ENCODE measurements around the gene SLC8A3.

Gene SLC8A3

DNA sequence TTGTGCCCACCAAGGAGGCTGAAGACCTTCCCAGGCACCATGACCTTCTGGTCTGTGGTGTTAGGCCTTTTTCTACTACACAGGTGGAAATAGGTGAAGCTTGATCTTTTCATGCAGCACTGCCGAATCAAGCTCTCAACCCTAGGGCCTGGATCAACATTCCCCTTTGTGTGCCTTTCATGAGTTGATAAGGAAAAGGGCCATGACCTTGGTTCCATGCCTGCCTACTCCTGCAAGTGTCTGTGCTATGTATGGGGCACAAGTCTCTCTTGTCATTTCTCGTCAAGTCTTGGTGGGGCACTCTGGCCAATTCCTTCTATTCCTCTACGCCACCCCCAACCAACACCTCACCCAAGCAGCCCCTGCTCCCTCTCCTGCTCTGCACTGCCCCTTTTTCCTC, 154.5 kb downstream of the SLC8A3 start:
- Histone ChIP-seq H3K27me3 (ENCODE audit: low read depth, low read length) (no peaks in the 10 kb centered on the region), H3K4me2 (ENCODE audit: low read length) (no peak overlapping the region), H3K9me3 (ENCODE audit: insufficient read depth, low read length) (no peaks in the 10 kb centered on the region), H3K36me3 (replicated peaks; ENCODE audit: low read depth, low read length) (no peaks in the 10 kb centered on the region), H3K4me3 (ENCODE audit: low read length) (no peak overlapping the region), H3K4me1 (ENCODE audit: low read length) (no peaks in the 10 kb centered on the region), H4K20me1 (ENCODE audit: insufficient read depth, low read length) (no peaks in the 10 kb centered on the region), H3K27ac (ENCODE audit: low read length) (no peak overlapping the region), H3K79me2 (ENCODE audit: low read length) (no peaks in the 10 kb centered on the region), H2AFZ (ENCODE audit: low read depth, low read length) (no peak overlapping the region), H3K9ac (ENCODE audit: low read length) (no peak overlapping the region)
- no peak for TF ChIP-seq EZH2phosphoT487 (IDR thresholded peaks at IDR 0.05; ENCODE audit: low read depth)
- TF ChIP-seq, protein P1, sequence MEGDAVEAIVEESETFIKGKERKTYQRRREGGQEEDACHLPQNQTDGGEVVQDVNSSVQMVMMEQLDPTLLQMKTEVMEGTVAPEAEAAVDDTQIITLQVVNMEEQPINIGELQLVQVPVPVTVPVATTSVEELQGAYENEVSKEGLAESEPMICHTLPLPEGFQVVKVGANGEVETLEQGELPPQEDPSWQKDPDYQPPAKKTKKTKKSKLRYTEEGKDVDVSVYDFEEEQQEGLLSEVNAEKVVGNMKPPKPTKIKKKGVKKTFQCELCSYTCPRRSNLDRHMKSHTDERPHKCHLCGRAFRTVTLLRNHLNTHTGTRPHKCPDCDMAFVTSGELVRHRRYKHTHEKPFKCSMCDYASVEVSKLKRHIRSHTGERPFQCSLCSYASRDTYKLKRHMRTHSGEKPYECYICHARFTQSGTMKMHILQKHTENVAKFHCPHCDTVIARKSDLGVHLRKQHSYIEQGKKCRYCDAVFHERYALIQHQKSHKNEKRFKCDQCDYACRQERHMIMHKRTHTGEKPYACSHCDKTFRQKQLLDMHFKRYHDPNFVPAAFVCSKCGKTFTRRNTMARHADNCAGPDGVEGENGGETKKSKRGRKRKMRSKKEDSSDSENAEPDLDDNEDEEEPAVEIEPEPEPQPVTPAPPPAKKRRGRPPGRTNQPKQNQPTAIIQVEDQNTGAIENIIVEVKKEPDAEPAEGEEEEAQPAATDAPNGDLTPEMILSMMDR (IDR thresholded peaks at IDR 0.05; ENCODE audit: low read depth, low read length) = no peak

DNA sequence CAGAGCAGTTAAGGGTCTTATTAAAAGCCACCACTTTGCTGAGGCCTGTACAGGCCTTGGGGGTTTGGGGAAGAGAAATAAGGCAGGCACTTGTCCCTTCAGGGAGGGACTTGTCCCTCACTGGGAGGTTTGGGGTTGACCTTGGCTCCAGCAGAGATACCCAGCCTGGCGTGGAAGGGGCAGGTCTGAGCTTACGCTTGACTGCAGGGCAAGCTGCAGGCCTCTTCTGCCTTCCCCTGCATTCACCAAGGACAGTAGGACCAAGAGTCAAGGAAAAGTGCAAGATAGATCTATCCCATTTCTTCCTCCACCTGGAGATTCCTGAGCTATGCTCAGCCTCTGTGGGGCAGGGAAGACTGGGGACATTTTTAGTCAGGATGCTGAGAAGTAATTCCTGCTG, 155.2 kb downstream of the SLC8A3 start:
- H3K4me2 ChIP-seq (ENCODE audit: low read length) = no peak overlapping the region
- no peak for TF ChIP-seq EZH2phosphoT487 (IDR thresholded peaks at IDR 0.05; ENCODE audit: low read depth)
- TF ChIP-seq, protein P1 (IDR thresholded peaks at IDR 0.05; ENCODE audit: low read depth, low read length) = no peak
- no peaks in the 10 kb centered on the region for H3K9me3 ChIP-seq (ENCODE audit: insufficient read depth, low read length)
- no peak overlapping the region for H3K27ac ChIP-seq (ENCODE audit: low read length)
- H3K4me3 ChIP-seq (ENCODE audit: low read length) = no peak overlapping the region
- no peaks in the 10 kb centered on the region for H3K4me1 ChIP-seq (ENCODE audit: low read length)
- H3K27me3 ChIP-seq (ENCODE audit: low read depth, low read length) = no peaks in the 10 kb centered on the region
- H4K20me1 ChIP-seq (ENCODE audit: insufficient read depth, low read length) = no peaks in the 10 kb centered on the region
- H3K79me2 ChIP-seq (ENCODE audit: low read length) = no peaks in the 10 kb centered on the region
- H2AFZ ChIP-seq (ENCODE audit: low read depth, low read length) = no peak overlapping the region
- H3K36me3 ChIP-seq (replicated peaks; ENCODE audit: low read depth, low read length) = no peaks in the 10 kb centered on the region
- no peak overlapping the region for H3K9ac ChIP-seq (ENCODE audit: low read length)

DNA sequence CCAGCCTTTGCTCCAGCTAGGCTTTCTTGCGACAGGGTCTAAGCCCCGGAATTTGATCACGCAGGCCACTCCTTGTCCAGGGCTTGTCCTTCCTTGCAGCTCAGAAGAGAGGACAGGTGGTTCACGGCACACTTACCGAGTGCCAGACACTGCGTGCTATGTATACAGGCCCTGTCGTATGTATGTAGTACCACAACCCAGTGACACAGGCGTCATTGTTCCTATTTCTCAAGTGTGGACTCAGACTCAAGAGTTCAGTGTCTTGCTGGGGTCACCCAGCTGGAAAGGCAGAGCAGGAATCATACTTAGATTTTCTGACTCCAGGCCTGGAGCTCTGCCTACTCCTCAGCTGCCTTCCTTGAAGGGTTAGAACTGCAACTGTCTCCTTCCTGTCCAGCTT, 155.6 kb downstream of the SLC8A3 start:
- H2AFZ ChIP-seq (ENCODE audit: low read depth, low read length) = no peak overlapping the region
- H3K4me2 ChIP-seq (ENCODE audit: low read length) = no peak overlapping the region
- H3K27ac ChIP-seq (ENCODE audit: low read length) = no peak overlapping the region
- no peak overlapping the region for H3K4me3 ChIP-seq (ENCODE audit: low read length)
- no peaks in the 10 kb centered on the region for H4K20me1 ChIP-seq (ENCODE audit: insufficient read depth, low read length)
- no peaks in the 10 kb centered on the region for H3K9me3 ChIP-seq (ENCODE audit: insufficient read depth, low read length)
- no peaks in the 10 kb centered on the region for H3K79me2 ChIP-seq (ENCODE audit: low read length)
- TF ChIP-seq, protein P1 (IDR thresholded peaks at IDR 0.05; ENCODE audit: low read depth, low read length) = no peak
- TF ChIP-seq EZH2phosphoT487 (IDR thresholded peaks at IDR 0.05; ENCODE audit: low read depth) = no peak
- no peaks in the 10 kb centered on the region for H3K4me1 ChIP-seq (ENCODE audit: low read length)
- no peak overlapping the region for H3K9ac ChIP-seq (ENCODE audit: low read length)
- H3K27me3 ChIP-seq (ENCODE audit: low read depth, low read length) = no peaks in the 10 kb centered on the region
- H3K36me3 ChIP-seq (replicated peaks; ENCODE audit: low read depth, low read length) = no peaks in the 10 kb centered on the region

DNA sequence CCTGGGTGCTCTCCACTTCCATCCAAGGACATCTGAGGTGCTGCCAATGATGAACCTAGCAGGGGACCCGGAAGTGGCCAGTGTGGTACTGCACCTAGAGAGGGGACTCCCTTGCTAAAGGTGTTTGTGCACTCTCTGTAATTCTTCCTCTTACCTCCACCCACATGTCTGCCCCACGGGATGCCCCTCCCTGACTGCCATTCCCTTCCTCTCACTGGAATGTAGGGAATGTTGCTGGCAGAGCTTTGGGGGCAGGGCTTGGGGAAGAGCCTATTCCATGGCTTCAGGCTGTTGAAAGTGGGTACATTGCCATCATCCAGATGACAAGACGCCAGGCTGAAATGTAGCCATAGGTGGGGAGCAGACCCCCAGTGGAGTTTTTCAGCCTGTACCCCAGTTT, 156.3 kb downstream of the SLC8A3 start:
- Histone ChIP-seq H3K4me1 (ENCODE audit: low read length) (no peaks in the 10 kb centered on the region), H2AFZ (ENCODE audit: low read depth, low read length) (no peak overlapping the region), H3K9ac (ENCODE audit: low read length) (no peak overlapping the region), H3K36me3 (replicated peaks; ENCODE audit: low read depth, low read length) (no peaks in the 10 kb centered on the region), H3K27ac (ENCODE audit: low read length) (no peak overlapping the region), H3K4me3 (ENCODE audit: low read length) (no peak overlapping the region), H4K20me1 (ENCODE audit: insufficient read depth, low read length) (no peaks in the 10 kb centered on the region), H3K9me3 (ENCODE audit: insufficient read depth, low read length) (no peaks in the 10 kb centered on the region), H3K4me2 (ENCODE audit: low read length) (no peak overlapping the region), H3K27me3 (ENCODE audit: low read depth, low read length) (no peaks in the 10 kb centered on the region), H3K79me2 (ENCODE audit: low read length) (no peaks in the 10 kb centered on the region)
- TF ChIP-seq, protein P1 (IDR thresholded peaks at IDR 0.05; ENCODE audit: low read depth, low read length) = no peak
- no peak for TF ChIP-seq EZH2phosphoT487 (IDR thresholded peaks at IDR 0.05; ENCODE audit: low read depth)
